IMR-90 (cell line): Measurements from ENCODE around the gene TMC4. TPM values are rescaled to one million over a fixed set of nuclear protein-coding genes. Genes with fewer than 3 reads are reported as not detected.

ENCODE experiments used
- ATAC-seq: fragments of 200-7000 bp; cut with Tn5 transposase; 2 replicates; pipeline ENCODE4 v1.9.1; 2020; ENCODE audit warnings: low read depth, mild to moderate bottlenecking, moderate library complexity
- BruUV-seq: library from RNA; stranded (reverse); fragments of 400-500 nt; replicated peaks from 2 replicates; lab custom pipeline; 2021; lab: Mats Ljungman, UMichigan
- CTCF ChIA-PET: fragments of 300-600 bp; formaldehyde crosslinking; extraction: SDS; loops from one replicate; lab custom pipeline; 2021; ENCODE audit warnings: antibody characterized with exemption; lab: Yijun Ruan, JAX
- POLR2A ChIA-PET: fragments of 300-600 bp; sonication (Branson Sonifier 250); formaldehyde crosslinking; loops from one replicate; lab custom pipeline; 2022; ENCODE audit warnings: antibody characterized with exemption; ENCODE audit not compliant: unreplicated experiment; lab: Charles Lee
- DNase-seq: peaks from one replicate; pipeline ENCODE4 v3.0.0; 2013
- H2AFZ ChIP-seq: replicated peaks from 2 replicates; pipeline ENCODE3; 2013; ENCODE audit warnings: low read length, mild to moderate bottlenecking; ENCODE audit not compliant: poor library complexity
- H2AK5ac ChIP-seq: 2 replicates; pipeline ENCODE4 v1.6.1; 2013; ENCODE audit warnings: low read depth, low read length, inconsistent platforms
- H2AK9ac ChIP-seq: replicated peaks from 2 replicates; pipeline ENCODE3; 2013; ENCODE audit warnings: mild to moderate bottlenecking, low read depth, low read length, moderate library complexity; ENCODE audit not compliant: poor library complexity
- H2BK120ac ChIP-seq: 2 replicates; pipeline ENCODE4 v1.6.1; 2013; ENCODE audit warnings: low read depth, low read length, inconsistent platforms
- H2BK15ac ChIP-seq: 3 replicates; pipeline ENCODE4 v1.6.1; 2013; ENCODE audit warnings: low read depth, low read length, inconsistent platforms
- H2BK20ac ChIP-seq: 2 replicates; pipeline ENCODE4 v1.6.1; 2013; ENCODE audit warnings: low read depth, mild to moderate bottlenecking, inconsistent platforms, low read length, moderate library complexity
- H2BK5ac ChIP-seq: 2 replicates; pipeline ENCODE4 v1.6.1; 2013; ENCODE audit warnings: mild to moderate bottlenecking, low read depth, low read length, inconsistent platforms; ENCODE audit not compliant: poor library complexity, severe bottlenecking
- H3K14ac ChIP-seq: replicated peaks from 2 replicates; pipeline ENCODE4 v1.6.1; 2013; ENCODE audit warnings: low read depth, low read length, inconsistent platforms
- H3K18ac ChIP-seq: 2 replicates; pipeline ENCODE4 v1.6.1; 2013; ENCODE audit warnings: low read depth, low read length, control low read depth
- H3K23ac ChIP-seq: 2 replicates; pipeline ENCODE4 v1.6.1; 2013; ENCODE audit warnings: low read depth, low read length, inconsistent platforms
- H3K27ac ChIP-seq: 2 replicates; pipeline ENCODE4 v1.5.1; 2013; ENCODE audit warnings: mild to moderate bottlenecking, control low read depth, low read length; ENCODE audit not compliant: insufficient read depth
- H3K27me3 ChIP-seq: 2 replicates; pipeline ENCODE4 v1.6.1; 2013; ENCODE audit warnings: low read length; ENCODE audit not compliant: control insufficient read depth, insufficient read depth
- H3K36me3 ChIP-seq: 2 replicates; pipeline ENCODE4 v1.6.1; 2013; ENCODE audit warnings: low read length, mixed read lengths; ENCODE audit not compliant: control insufficient read depth, insufficient read depth
- H3K4ac ChIP-seq: 2 replicates; pipeline ENCODE4 v1.6.1; 2013; ENCODE audit warnings: low read depth, low read length, inconsistent platforms
- H3K4me1 ChIP-seq: 2 replicates; pipeline ENCODE4 v1.6.1; 2013; ENCODE audit warnings: low read length, mixed read lengths; ENCODE audit not compliant: control insufficient read depth, insufficient read depth
- H3K4me2 ChIP-seq: 2 replicates; pipeline ENCODE4 v1.6.1; 2013; ENCODE audit warnings: low read depth, mild to moderate bottlenecking, control low read depth, low read length, moderate library complexity
- H3K4me3 ChIP-seq: 2 replicates; pipeline ENCODE4 v1.5.1; 2013; ENCODE audit warnings: low read depth, mild to moderate bottlenecking, control low read depth, low read length, moderate library complexity; ENCODE audit not compliant: insufficient read depth
- H3K56ac ChIP-seq: 2 replicates; pipeline ENCODE4 v1.6.1; 2013; ENCODE audit warnings: low read length, inconsistent platforms; ENCODE audit not compliant: insufficient read depth; ENCODE audit errors: extremely low read depth
- H3K79me1 ChIP-seq, 2 experiments: 2 replicates each; pipeline ENCODE4 v1.6.1; 2013; ENCODE audit warnings: low read length in 2 of 2, inconsistent platforms in 1 of 2, low read depth in 1 of 2
- H3K9ac ChIP-seq: 2 replicates; pipeline ENCODE4 v1.6.1; 2013; ENCODE audit warnings: low read depth, low read length, control low read depth
- H3K9me1 ChIP-seq: 2 replicates; pipeline ENCODE4 v1.6.1; 2013; ENCODE audit warnings: low read length, inconsistent platforms; ENCODE audit not compliant: insufficient read depth
- H3K9me3 ChIP-seq: 2 replicates; pipeline ENCODE4 v1.6.1; 2013; ENCODE audit warnings: low read length; ENCODE audit not compliant: control insufficient read depth, insufficient read depth
- H4K20me1 ChIP-seq: 2 replicates; pipeline ENCODE4 v1.6.1; 2013; ENCODE audit warnings: low read length, inconsistent platforms; ENCODE audit not compliant: insufficient read depth
- H4K5ac ChIP-seq: 2 replicates; pipeline ENCODE4 v1.6.1; 2013; ENCODE audit warnings: mild to moderate bottlenecking, low read depth, low read length, control low read depth
- H4K8ac ChIP-seq, 2 experiments: 2 replicates each; pipeline ENCODE4 v1.6.1; 2013; ENCODE audit warnings: low read depth in 2 of 2, low read length in 2 of 2, control low read depth in 1 of 2, inconsistent platforms in 1 of 2
- H4K91ac ChIP-seq: 2 replicates; pipeline ENCODE4 v1.6.1; 2013; ENCODE audit warnings: low read depth, low read length, inconsistent platforms; ENCODE audit not compliant: insufficient read depth
- BHLHE40 ChIP-seq: fragments of 150-350 bp; IDR thresholded peaks from 2 replicates; pipeline ENCODE4 v1.6.1; 2016; ENCODE audit warnings: mild to moderate bottlenecking, low read depth, low read length
- CEBPB ChIP-seq: IDR thresholded peaks from 2 replicates; pipeline ENCODE4 v1.6.1; 2012; ENCODE audit warnings: low read depth, low read length, improper control_type of control experiment
- CHD1 ChIP-seq: IDR thresholded peaks from 2 replicates; pipeline ENCODE4 v1.6.1; 2012; ENCODE audit warnings: low read depth, low read length, improper control_type of control experiment
- FOS ChIP-seq: fragments of 150-350 bp; IDR thresholded peaks from 2 replicates; pipeline ENCODE4 v1.6.1; 2016; ENCODE audit warnings: low read depth, low read length
- MAFK ChIP-seq: IDR thresholded peaks from 2 replicates; pipeline ENCODE4 v1.6.1; 2012; ENCODE audit warnings: low read depth, low read length, improper control_type of control experiment
- MAZ ChIP-seq: IDR thresholded peaks from 2 replicates; pipeline ENCODE4 v1.6.1; 2012; ENCODE audit warnings: low read depth, mild to moderate bottlenecking, low read length, improper control_type of control experiment, moderate library complexity, borderline replicate concordance
- MXI1 ChIP-seq: IDR thresholded peaks from 2 replicates; pipeline ENCODE4 v1.6.1; 2012; ENCODE audit warnings: low read depth, mild to moderate bottlenecking, low read length, moderate library complexity, borderline replicate concordance
- NFE2L2 ChIP-seq: fragments of 150-350 bp; IDR thresholded peaks from 2 replicates; pipeline ENCODE4 v1.6.1; 2016; ENCODE audit warnings: low read depth, mild to moderate bottlenecking, low read length
- POLR2A ChIP-seq: IDR thresholded peaks from 2 replicates; pipeline ENCODE4 v1.6.1; 2012; ENCODE audit warnings: mild to moderate bottlenecking, low read depth, low read length
- RAD21 ChIP-seq: IDR thresholded peaks from 2 replicates; pipeline ENCODE4 v1.6.1; 2012; ENCODE audit warnings: low read length, improper control_type of control experiment
- RCOR1 ChIP-seq: IDR thresholded peaks from 2 replicates; pipeline ENCODE4 v1.6.1; 2012; ENCODE audit warnings: mild to moderate bottlenecking, low read length, improper control_type of control experiment; ENCODE audit not compliant: insufficient replicate concordance
- RFX5 ChIP-seq: IDR thresholded peaks from 2 replicates; pipeline ENCODE4 v1.8.0; 2012; ENCODE audit warnings: low read depth, mild to moderate bottlenecking, low read length, moderate library complexity
- SMC3 ChIP-seq: fragments of 150-350 bp; IDR thresholded peaks from 2 replicates; pipeline ENCODE4 v1.6.1; 2016; ENCODE audit warnings: low read depth, mild to moderate bottlenecking, antibody characterized with exemption, low read length, moderate library complexity
- WGBS, 2 experiments: methylation state at CpG; one replicate each; pipeline versions ENCODE4 v1.1.5 to v1.1.7; 2013; ENCODE audit warnings: missing lambda C conversion rate in 2 of 2; ENCODE audit not compliant: insufficient read length in 1 of 2; ENCODE audit errors: extremely low coverage in 2 of 2; 5-methylcytosine and 5-hydroxymethylcytosine counted together
- dilution Hi-C: fragments of 300-500 bp; cut with HindIII; formaldehyde crosslinking; loops from one replicate; pipeline ENCODE4 v1.14.3; 2018; ENCODE audit warnings: low sequenced_read_pairs; ENCODE audit not compliant: unreplicated experiment
- in situ Hi-C: fragments of 300-500 bp; cut with MboI; formaldehyde crosslinking; loops from 3 replicates; pipeline ENCODE4 v1.14.3; 2019; ENCODE audit warnings: low sequenced_read_pairs, inconsistent platforms, mixed read lengths
- intact Hi-C: fragments of 100-400 bp; cut with micrococcal nuclease; formaldehyde crosslinking; loops from 2 replicates; pipeline ENCODE4 v1.10.0; 2022
- polyA plus RNA-seq, 3 experiments: library from polyadenylated mRNA; depleted of rRNA; stranded (reverse); fragments of >200 nt; gene quantifications; 2 replicates each; pipeline ENCODE4 v1.2.3, GENCODE V29; 2012; ENCODE audit warnings: low replicate concordance in 1 of 3
- total RNA-seq: library from RNA; depleted of rRNA; stranded (reverse); fragments of >200 nt; gene quantifications from 2 replicates; pipeline ENCODE4 v1.2.3, GENCODE V29; 2012
- TF ChIP-seq, protein P1 (sequence below): conservative IDR thresholded peaks from 2 replicates; pipeline ENCODE4 v1.5.1; 2012; ENCODE audit warnings: mild to moderate bottlenecking, low read depth, low read length, improper control_type of control experiment
- TF ChIP-seq, protein P2 (sequence below): fragments of 150-350 bp; IDR thresholded peaks from 2 replicates; pipeline ENCODE4 v1.6.1; 2017; ENCODE audit warnings: mild to moderate bottlenecking, antibody characterized with exemption, low read length, low read depth
- TF ChIP-seq, protein P3 (sequence below): fragments of 150-350 bp; IDR thresholded peaks from 2 replicates; pipeline ENCODE4 v1.6.1; 2016; ENCODE audit warnings: low read depth, mild to moderate bottlenecking, low read length, moderate library complexity, borderline replicate concordance

Gene TMC4
- total and polyA plus RNA-seq, 2 of the 4 experiments (the other 2 are of a cell fraction): 0.72 to 1.1 TPM

DNA sequence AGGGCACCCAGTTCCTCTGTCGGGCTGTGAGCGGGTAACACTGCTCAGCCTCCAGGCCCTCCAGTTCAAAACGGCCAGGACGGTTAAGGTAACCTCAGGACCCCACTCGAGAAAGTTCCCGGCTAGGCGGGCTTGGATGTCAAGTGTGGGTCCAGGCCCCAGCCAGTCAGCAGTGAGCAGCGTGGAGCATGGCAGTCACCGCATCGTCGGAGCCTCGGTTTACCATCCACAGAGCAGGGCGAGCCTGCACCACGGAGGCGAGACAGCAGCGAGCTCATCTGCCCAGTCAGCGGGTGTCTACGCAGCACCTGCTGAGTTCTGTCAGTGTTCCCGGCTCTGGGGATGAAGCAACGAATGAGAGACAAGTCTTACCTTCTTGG is 43.4 kb downstream of the TMC4 start:
- no peaks in the 10 kb centered on the region for H4K20me1 ChIP-seq
- H2AFZ ChIP-seq: no peak overlapping the region
- ChIA-PET CTCF (no interaction called here), POLR2A (no interaction called here)
- H2BK120ac ChIP-seq: no peak overlapping the region
- intact Hi-C loops: no loop called here
- H3K9me1 ChIP-seq: no peaks in the 10 kb centered on the region
- no peak overlapping the region for H3K4me3 ChIP-seq
- no peak overlapping the region for H4K8ac ChIP-seq
- DNase-seq (no peak), ATAC-seq (no peak)
- no peak overlapping the region for H2AK5ac ChIP-seq
- H3K4ac ChIP-seq: no peak overlapping the region
- no peak overlapping the region for H2BK20ac ChIP-seq
- H3K79me1 ChIP-seq: no peaks in the 10 kb centered on the region
- no peak overlapping the region for H3K27ac ChIP-seq
- peaks cover 51% of the 10 kb centered on the region for H3K36me3 ChIP-seq
- no peak overlapping the region for H3K23ac ChIP-seq
- H4K5ac ChIP-seq: no peak overlapping the region
- dilution Hi-C loops: no loop called here
- no peaks in the 10 kb centered on the region for H3K4me1 ChIP-seq
- H3K14ac ChIP-seq: no peak overlapping the region
- no peak overlapping the region for H2BK5ac ChIP-seq
- no peak overlapping the region for H3K18ac ChIP-seq
- 90% methylated on average over 6 of the region's 20 CpGs; no CpG with 5 or more reads in 1 of the 2 experiments for WGBS, 2 experiments
- no peak overlapping the region for H2BK15ac ChIP-seq
- no peak overlapping the region for H3K4me2 ChIP-seq
- in situ Hi-C loops: loop anchor here (25.0 kb wide), 1 partner anchor 1533 kb away; the partner anchor contains the start of gene U2AF2
- no TSS peak for BruUV-seq
- no peaks in the 10 kb centered on the region for H3K9me3 ChIP-seq
- no peaks in the 10 kb centered on the region for H3K27me3 ChIP-seq
- H2AK9ac ChIP-seq: no peak overlapping the region
- H3K56ac ChIP-seq: no peak overlapping the region
- no peak overlapping the region for H4K91ac ChIP-seq
- no peak for TF ChIP-seq BHLHE40
- no peak for TF ChIP-seq SMC3
- TF ChIP-seq, protein P1, sequence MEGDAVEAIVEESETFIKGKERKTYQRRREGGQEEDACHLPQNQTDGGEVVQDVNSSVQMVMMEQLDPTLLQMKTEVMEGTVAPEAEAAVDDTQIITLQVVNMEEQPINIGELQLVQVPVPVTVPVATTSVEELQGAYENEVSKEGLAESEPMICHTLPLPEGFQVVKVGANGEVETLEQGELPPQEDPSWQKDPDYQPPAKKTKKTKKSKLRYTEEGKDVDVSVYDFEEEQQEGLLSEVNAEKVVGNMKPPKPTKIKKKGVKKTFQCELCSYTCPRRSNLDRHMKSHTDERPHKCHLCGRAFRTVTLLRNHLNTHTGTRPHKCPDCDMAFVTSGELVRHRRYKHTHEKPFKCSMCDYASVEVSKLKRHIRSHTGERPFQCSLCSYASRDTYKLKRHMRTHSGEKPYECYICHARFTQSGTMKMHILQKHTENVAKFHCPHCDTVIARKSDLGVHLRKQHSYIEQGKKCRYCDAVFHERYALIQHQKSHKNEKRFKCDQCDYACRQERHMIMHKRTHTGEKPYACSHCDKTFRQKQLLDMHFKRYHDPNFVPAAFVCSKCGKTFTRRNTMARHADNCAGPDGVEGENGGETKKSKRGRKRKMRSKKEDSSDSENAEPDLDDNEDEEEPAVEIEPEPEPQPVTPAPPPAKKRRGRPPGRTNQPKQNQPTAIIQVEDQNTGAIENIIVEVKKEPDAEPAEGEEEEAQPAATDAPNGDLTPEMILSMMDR: no peak
- no peak for TF ChIP-seq RCOR1
- no peak for TF ChIP-seq CHD1
- TF ChIP-seq POLR2A: no peak
- TF ChIP-seq, protein P2, sequence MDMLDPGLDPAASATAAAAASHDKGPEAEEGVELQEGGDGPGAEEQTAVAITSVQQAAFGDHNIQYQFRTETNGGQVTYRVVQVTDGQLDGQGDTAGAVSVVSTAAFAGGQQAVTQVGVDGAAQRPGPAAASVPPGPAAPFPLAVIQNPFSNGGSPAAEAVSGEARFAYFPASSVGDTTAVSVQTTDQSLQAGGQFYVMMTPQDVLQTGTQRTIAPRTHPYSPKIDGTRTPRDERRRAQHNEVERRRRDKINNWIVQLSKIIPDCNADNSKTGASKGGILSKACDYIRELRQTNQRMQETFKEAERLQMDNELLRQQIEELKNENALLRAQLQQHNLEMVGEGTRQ: no peak
- no peak for TF ChIP-seq NFE2L2
- TF ChIP-seq, protein P3, sequence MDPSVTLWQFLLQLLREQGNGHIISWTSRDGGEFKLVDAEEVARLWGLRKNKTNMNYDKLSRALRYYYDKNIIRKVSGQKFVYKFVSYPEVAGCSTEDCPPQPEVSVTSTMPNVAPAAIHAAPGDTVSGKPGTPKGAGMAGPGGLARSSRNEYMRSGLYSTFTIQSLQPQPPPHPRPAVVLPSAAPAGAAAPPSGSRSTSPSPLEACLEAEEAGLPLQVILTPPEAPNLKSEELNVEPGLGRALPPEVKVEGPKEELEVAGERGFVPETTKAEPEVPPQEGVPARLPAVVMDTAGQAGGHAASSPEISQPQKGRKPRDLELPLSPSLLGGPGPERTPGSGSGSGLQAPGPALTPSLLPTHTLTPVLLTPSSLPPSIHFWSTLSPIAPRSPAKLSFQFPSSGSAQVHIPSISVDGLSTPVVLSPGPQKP: no peak
- TF ChIP-seq MAZ: no peak
- no peak for TF ChIP-seq RFX5
- no peak for TF ChIP-seq MXI1
- TF ChIP-seq RAD21: no peak
- no peak for TF ChIP-seq MAFK
- no peak for TF ChIP-seq CEBPB
- no peak for TF ChIP-seq FOS
- H3K9ac ChIP-seq: no peak overlapping the region
